ENCODE data around the gene PEAK1.
"Not testable (repeated sequence)": the region's sequence is repeated elsewhere in the genome, so short reads cannot be mapped to it uniquely, and the experiment has no call there.

The PEAK1 gene

DNA sequence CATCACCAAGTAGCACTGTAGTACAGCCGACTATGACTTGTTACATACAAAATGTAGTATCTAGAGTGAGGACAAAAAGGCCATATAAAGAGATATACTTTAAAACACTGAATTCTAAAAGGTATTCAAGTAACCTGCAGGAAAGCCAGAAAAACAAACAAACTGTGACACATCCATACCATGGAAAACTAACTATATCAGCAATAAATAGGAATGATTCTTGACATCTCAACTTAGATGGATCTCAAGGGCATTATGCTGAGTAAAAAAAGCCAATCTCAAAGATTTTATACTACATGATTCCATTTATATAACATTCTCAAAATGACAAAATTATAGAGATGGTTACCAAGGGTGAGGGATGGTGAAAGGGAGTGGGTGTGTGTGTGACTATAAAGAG is 143.0 kb downstream of the PEAK1 start:
- TF ChIP-seq, protein P1, sequence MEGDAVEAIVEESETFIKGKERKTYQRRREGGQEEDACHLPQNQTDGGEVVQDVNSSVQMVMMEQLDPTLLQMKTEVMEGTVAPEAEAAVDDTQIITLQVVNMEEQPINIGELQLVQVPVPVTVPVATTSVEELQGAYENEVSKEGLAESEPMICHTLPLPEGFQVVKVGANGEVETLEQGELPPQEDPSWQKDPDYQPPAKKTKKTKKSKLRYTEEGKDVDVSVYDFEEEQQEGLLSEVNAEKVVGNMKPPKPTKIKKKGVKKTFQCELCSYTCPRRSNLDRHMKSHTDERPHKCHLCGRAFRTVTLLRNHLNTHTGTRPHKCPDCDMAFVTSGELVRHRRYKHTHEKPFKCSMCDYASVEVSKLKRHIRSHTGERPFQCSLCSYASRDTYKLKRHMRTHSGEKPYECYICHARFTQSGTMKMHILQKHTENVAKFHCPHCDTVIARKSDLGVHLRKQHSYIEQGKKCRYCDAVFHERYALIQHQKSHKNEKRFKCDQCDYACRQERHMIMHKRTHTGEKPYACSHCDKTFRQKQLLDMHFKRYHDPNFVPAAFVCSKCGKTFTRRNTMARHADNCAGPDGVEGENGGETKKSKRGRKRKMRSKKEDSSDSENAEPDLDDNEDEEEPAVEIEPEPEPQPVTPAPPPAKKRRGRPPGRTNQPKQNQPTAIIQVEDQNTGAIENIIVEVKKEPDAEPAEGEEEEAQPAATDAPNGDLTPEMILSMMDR (IDR thresholded peaks at IDR 0.05): no peak
- H3K4me3 Mint-ChIP-seq: no peak overlapping the region
- no peaks in the 10 kb centered on the region for H3K4me1 Mint-ChIP-seq
- peaks cover 37% of the 10 kb centered on the region for H3K9me3 Mint-ChIP-seq
- H3K27me3 Mint-ChIP-seq (ENCODE audit: low read depth, poor library complexity): peaks cover 5% of the 10 kb centered on the region
- DNase-seq: no peak
- H3K27ac Mint-ChIP-seq: no peak overlapping the region
- H3K36me3 Mint-ChIP-seq (ENCODE audit: low read depth): peaks cover 36% of the 10 kb centered on the region

DNA sequence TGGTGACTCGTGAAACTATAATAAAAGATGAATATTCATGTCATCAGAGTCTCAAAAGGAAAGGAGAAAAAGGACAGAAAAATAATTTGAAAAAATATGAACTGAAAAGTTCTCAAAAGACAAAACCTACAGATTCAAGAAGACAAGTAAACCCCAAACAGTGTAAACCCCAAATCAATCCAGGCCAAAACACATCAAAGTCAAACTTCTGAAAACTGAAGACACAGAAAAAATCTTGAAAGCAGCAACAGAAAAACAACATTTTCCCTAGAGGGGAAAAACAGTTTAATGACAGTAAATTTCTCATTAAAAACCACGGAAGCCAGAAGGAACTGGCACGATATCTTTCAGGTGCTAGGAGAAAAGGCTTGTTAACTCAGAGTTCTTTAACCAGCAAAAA is 143.8 kb downstream of the PEAK1 start:
- Mint-ChIP-seq H3K27me3 (ENCODE audit: low read depth, poor library complexity) (peaks cover 5% of the 10 kb centered on the region), H3K27ac (no peak overlapping the region), H3K9me3 (peaks cover 38% of the 10 kb centered on the region), H3K4me1 (no peaks in the 10 kb centered on the region), H3K36me3 (ENCODE audit: low read depth) (peaks cover 38% of the 10 kb centered on the region), H3K4me3 (no peak overlapping the region)
- TF ChIP-seq, protein P1 (IDR thresholded peaks at IDR 0.05): no peak
- DNase-seq: no peak

DNA sequence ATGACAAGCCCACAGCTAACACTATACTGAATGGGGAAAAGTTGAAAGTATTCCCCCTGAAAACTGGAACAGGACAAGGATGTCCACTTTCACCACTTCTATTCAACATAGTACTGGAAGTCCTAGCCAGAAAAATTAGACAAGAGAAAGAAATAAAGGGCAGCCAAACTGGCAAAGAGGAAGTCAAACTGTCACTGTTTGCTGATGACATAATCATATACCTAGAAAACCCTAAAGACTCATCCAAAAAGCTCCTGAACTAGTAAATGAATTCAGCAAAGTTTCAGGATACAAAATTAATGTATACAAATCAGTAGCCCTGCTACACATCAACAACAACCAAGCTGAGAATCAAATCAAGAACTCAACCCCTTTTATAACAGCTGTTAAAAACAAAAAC is 146.8 kb downstream of the PEAK1 start:
- H3K27ac Mint-ChIP-seq; H3K4me1 Mint-ChIP-seq; DNase-seq; H3K4me3 Mint-ChIP-seq; H3K27me3 Mint-ChIP-seq (ENCODE audit: low read depth, poor library complexity): not testable (repeated sequence)
- Mint-ChIP-seq H3K36me3 (ENCODE audit: low read depth) (peaks cover 62% of the 10 kb centered on the region), H3K9me3 (peaks cover 50% of the 10 kb centered on the region)

DNA sequence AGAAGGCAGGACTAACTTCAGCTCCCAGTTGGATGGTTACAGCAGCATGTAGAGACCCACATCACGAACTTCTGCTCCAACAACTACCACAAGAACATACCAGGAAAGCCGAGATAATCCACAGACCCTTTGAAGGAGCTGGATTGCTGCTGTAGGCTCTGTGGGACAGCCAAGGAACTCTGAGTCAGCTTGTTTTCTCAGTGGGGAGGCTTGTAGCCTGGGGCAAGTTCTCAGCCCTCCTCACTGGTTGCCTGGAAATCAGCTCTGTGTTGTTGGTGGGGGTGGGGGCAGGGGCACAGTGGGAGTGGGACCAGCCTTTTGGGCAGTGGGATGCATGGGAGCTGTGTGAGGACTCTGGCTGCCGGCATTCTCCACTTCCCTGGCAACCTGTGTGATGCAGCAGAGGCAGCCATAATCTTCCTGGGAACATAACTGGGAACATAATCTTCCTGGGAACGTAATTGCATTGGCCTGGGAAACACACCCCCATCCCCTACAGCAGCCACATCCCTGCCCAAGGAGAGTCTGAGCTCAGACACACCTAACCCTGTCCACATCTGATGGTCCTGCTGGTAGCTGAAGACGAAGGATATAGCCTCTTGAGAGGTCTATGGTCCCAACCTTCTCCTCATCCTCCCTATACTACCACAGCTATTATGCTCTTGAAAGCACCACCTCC is 153.1 kb downstream of the PEAK1 start:
- Mint-ChIP-seq H3K36me3 (ENCODE audit: low read depth) (peaks cover 59% of the 10 kb centered on the region), H3K27ac (no peak overlapping the region)

DNA sequence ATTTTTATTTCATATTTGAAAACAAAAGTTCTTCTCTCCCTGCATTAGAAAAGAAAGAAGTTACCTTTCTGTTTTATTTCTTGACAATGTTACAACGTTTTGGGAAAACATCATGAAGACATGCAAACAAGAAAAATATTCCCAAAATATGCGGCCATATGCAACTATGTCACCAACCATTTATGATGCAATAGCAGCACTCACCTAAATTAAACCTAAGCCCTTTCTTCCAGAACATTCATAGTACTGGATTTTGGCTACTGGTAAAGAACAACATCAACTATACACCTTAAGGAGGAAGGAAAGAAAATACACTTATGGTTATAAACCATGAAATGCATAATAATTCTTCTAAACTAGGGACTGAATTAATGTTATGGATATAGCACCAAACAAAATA is 164.5 kb downstream of the PEAK1 start:
- no peaks in the 10 kb centered on the region for H3K27me3 Mint-ChIP-seq (ENCODE audit: low read depth, poor library complexity)
- TF ChIP-seq, protein P1 (IDR thresholded peaks at IDR 0.05): no peak
- DNase-seq: no peak
- H3K4me3 Mint-ChIP-seq: no peak overlapping the region
- peaks cover 5% of the 10 kb centered on the region for H3K4me1 Mint-ChIP-seq
- peaks cover 18% of the 10 kb centered on the region for H3K9me3 Mint-ChIP-seq
- H3K27ac Mint-ChIP-seq: no peak overlapping the region
- peaks cover 17% of the 10 kb centered on the region for H3K36me3 Mint-ChIP-seq (ENCODE audit: low read depth)

More for the DNA sequence above, 153.1 kb downstream of the PEAK1 start:
- peaks cover 3% of the 10 kb centered on the region for H3K27me3 Mint-ChIP-seq (ENCODE audit: low read depth, poor library complexity)
- no peak overlapping the region for H3K4me3 Mint-ChIP-seq
- no peaks in the 10 kb centered on the region for H3K4me1 Mint-ChIP-seq
- peaks cover 52% of the 10 kb centered on the region for H3K9me3 Mint-ChIP-seq
- no peak for DNase-seq
- TF ChIP-seq, protein P1 (IDR thresholded peaks at IDR 0.05): no peak

DNA sequence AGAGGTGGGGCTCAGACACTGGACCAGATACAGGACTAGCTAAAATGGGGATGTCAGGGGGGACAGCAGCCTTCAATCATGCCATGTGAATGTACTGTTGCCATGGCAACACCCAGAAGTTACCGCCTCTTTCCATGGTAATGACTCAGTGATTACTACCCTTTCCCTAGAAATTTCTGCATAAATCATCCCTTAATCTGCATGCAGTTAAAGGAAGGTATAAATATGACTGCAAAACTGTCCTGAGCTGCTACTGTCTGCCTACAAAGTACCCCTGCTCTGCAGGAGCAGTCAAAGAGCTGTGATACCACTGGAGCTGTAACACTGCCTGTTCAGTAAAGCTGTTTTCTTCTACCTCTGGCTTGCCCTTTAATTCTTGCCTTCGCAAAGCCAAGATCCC is 168.2 kb downstream of the PEAK1 start:
- Mint-ChIP-seq H3K27me3 (ENCODE audit: low read depth, poor library complexity) (no peaks in the 10 kb centered on the region), H3K36me3 (ENCODE audit: low read depth) (no peaks in the 10 kb centered on the region), H3K4me1 (no peaks in the 10 kb centered on the region), H3K27ac (peak overlapping the region; percentile 74), H3K9me3 (no peaks in the 10 kb centered on the region), H3K4me3 (no peak overlapping the region)
- TF ChIP-seq, protein P1 (IDR thresholded peaks at IDR 0.05): no peak
- DNase-seq: peak; percentile 15
